GM12864 (cell line): ENCODE results near the gene CAPN5.

ENCODE experiments used
- DNase-seq: peaks from one replicate; pipeline ENCODE4 v3.0.0-alpha.2; 2011; ENCODE audit warnings: low read depth
- H3K4me3 ChIP-seq: 2 replicates; pipeline ENCODE4 v1.5.1; 2011; ENCODE audit warnings: mild to moderate bottlenecking, low read depth, low read length, control low read depth
- TF ChIP-seq, protein P1 (sequence below): IDR thresholded peaks from 2 replicates; pipeline ENCODE4 v1.5.1; 2011; ENCODE audit warnings: low read depth, mild to moderate bottlenecking, moderate library complexity, low read length, control low read depth, inconsistent platforms; ENCODE audit errors: missing control alignments

The CAPN5 gene

DNA sequence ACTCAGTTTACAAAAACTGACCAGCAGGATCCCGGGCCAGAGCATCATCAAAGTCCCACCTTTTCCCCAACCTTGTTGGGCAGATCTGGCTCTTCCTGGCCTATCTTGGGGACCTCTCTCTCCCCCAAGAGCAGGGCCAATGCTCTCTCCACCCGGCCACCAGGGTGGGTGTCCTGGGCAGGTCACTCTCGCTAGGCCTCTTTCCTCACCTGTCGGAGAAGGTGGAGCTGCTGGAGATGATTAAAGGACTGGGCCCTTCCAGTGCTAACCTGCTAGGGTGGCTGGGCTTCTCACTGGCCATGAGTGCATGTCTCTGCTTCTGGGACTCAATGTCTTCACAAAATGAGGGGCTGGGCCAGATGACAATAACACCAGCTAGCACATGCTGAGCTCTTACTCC is 2.9 kb upstream of the CAPN5 start:
- TF ChIP-seq, protein P1, sequence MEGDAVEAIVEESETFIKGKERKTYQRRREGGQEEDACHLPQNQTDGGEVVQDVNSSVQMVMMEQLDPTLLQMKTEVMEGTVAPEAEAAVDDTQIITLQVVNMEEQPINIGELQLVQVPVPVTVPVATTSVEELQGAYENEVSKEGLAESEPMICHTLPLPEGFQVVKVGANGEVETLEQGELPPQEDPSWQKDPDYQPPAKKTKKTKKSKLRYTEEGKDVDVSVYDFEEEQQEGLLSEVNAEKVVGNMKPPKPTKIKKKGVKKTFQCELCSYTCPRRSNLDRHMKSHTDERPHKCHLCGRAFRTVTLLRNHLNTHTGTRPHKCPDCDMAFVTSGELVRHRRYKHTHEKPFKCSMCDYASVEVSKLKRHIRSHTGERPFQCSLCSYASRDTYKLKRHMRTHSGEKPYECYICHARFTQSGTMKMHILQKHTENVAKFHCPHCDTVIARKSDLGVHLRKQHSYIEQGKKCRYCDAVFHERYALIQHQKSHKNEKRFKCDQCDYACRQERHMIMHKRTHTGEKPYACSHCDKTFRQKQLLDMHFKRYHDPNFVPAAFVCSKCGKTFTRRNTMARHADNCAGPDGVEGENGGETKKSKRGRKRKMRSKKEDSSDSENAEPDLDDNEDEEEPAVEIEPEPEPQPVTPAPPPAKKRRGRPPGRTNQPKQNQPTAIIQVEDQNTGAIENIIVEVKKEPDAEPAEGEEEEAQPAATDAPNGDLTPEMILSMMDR = no peak
- DNase-seq = no peak
- no peak overlapping the region for H3K4me3 ChIP-seq

- H3K4me3 ChIP-seq = no peak overlapping the region
- TF ChIP-seq, protein P1 = no peak
- no peak for DNase-seq
Observed at GRCh38 chr11:77064648-77065217, 2.0 kb upstream of the CAPN5 start.

DNA sequence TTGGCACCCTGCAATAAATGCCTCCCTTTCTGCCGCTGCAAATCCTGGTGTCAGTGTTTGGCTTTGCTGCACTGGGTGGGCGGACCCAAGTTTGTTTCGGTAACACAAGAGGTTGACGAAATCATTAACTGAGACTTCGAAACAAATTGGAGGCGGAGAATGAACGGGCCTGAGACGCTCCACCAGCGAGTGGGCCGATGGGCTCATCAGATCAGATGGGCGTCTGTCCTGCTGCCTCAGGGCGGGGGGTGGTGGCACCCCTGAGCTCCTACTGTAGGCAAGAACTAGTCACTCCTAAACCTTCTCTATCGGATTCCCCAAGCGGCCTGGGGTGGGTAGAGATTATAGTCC is 918 bp upstream of the CAPN5 start:
- no peak for DNase-seq
- H3K4me3 ChIP-seq = peak overlapping the region; percentile 47
- TF ChIP-seq, protein P1 = no peak

GRCh38 chr11:77067861-77068443 is 1.2 kb downstream of the CAPN5 start:
- no peak overlapping the region for H3K4me3 ChIP-seq
- DNase-seq = no peak
- TF ChIP-seq, protein P1 = no peak

DNA sequence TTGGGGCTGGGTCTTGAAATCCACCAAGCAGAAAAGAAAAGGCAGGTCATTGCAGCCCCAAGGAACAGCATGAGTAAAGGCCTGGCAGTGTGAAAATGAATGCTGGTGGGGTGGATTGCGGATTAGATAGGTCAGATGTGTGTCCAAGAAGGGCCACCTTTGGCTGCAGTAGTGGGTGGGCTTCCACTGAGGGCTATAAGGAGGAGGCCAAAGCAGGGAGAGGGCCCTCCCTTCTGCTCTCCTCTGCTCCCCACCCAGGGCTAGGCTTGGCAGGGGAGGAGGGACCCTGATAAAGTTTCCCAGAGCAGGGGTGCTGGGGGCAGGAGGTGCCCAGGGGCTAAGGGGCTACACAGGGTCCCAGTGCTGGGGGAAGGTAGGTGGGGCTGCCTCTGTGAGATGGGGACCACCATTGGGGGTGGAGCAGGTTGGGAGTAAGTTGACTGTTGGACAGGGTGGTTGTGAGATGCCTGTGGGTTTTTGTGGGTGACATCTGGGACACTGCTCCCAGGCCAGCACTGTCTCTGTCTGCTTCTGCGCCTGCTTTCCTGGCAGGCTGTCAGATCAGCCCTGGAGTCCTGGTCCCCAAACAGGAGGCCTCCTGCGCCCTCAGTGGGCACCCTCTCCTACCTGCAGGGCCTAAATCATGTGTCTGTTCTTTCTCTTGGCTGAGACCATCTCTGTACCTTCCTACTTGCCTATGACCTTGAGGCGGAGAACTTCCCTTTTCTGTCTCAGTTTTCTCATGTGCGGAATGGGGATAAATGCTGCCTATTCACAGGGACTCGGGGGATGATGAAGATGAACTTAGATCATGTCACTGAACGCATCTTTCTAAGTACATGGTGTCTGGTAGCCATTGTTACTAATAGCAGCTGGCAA is 1.9 kb downstream of the CAPN5 start:
- no peak overlapping the region for H3K4me3 ChIP-seq
- TF ChIP-seq, protein P1 = no peak
- DNase-seq = no peak

GRCh38 chr11:77069336-77069968 is 2.7 kb downstream of the CAPN5 start:
- DNase-seq = no peak
- H3K4me3 ChIP-seq = no peak overlapping the region
- TF ChIP-seq, protein P1 = no peak
